Measurements from ENCODE around the gene SLC4A4. TPM values are rescaled to one million over a fixed set of nuclear protein-coding genes. Genes with fewer than 3 reads are reported as not detected.

The SLC4A4 gene
- total and polyA plus RNA-seq, 4 experiments from 2014 or later, result 0.12 to 1.4 (median 1.0) TPM

- H3K9me3 Mint-ChIP-seq, result peaks cover 0 to 10% (median 4%) of the 10 kb centered on the region in 8 donors
- Histone ChIP-seq H3K27me3 (ENCODE audit: insufficient read depth, low read length) (no peaks in the 10 kb centered on the region), H3K27ac (ENCODE audit: low read depth, low read length) (no peak overlapping the region), H3K4me3 (ENCODE audit: low read length in 2 of 2) (no peak overlapping the region), H3K9me3 (ENCODE audit: control insufficient read depth in 1 of 2, low read length in 2 of 2) (no peaks in the 10 kb centered on the region), H3K4me1 (ENCODE audit: insufficient read depth, low read length) (no peaks in the 10 kb centered on the region), H3K36me3 (ENCODE audit: insufficient read depth, low read length) (no peaks in the 10 kb centered on the region)
- DNase-seq, result no peak
- no peaks in the 10 kb centered on the region for H3K27me3 Mint-ChIP-seq
- no peak overlapping the region for H3K4me3 Mint-ChIP-seq
- H3K27ac Mint-ChIP-seq, result no peak overlapping the region
- H3K4me1 Mint-ChIP-seq, result peaks cover 0 to 1% (median 0%) of the 10 kb centered on the region in 4 donors
- no peaks in the 10 kb centered on the region for H3K36me3 Mint-ChIP-seq
- CTCF ChIA-PET (ENCODE audit: partially characterized antibody), result no interaction called here
- POLR2A ChIA-PET (ENCODE audit: partially characterized antibody), result no interaction called here
- intact Hi-C loops (cut with micrococcal nuclease), result no loop called here
Measured at GRCh38 chr4:71333960-71334359, 4.9 kb upstream of the SLC4A4 start.

GRCh38 chr4:71334465-71334882 is 4.3 kb upstream of the SLC4A4 start:
- H3K4me3 ChIP-seq (ENCODE audit: low read length in 2 of 2), result no peak overlapping the region

GRCh38 chr4:71343670-71344466 is 5.0 kb downstream of the SLC4A4 start:
- intact Hi-C loops (cut with micrococcal nuclease), result no loop called here
- Mint-ChIP-seq H3K27ac (no peak overlapping the region), H3K4me1 (peaks cover 0 to 2% (median 0%) of the 10 kb centered on the region in 4 donors), H3K9me3 (no peaks in the 10 kb centered on the region), H3K27me3 (peaks cover 5 to 15% of the 10 kb centered on the region in 2 donors), H3K36me3 (no peaks in the 10 kb centered on the region), H3K4me3 (no peak overlapping the region)
- Histone ChIP-seq H3K36me3 (ENCODE audit: insufficient read depth, low read length) (no peaks in the 10 kb centered on the region), H3K9me3 (ENCODE audit: control insufficient read depth in 1 of 2, low read length in 2 of 2) (no peaks in the 10 kb centered on the region), H3K4me3 (ENCODE audit: low read length in 2 of 2) (no peak overlapping the region), H3K27me3 (ENCODE audit: insufficient read depth, low read length) (no peaks in the 10 kb centered on the region), H3K27ac (ENCODE audit: low read depth, low read length) (no peak overlapping the region), H3K4me1 (ENCODE audit: insufficient read depth, low read length) (no peaks in the 10 kb centered on the region)
- DNase-seq, result no peak
- CTCF ChIA-PET (ENCODE audit: partially characterized antibody), result no interaction called here
- POLR2A ChIA-PET (ENCODE audit: partially characterized antibody), result no interaction called here

More at GRCh38 chr4:71334465-71334882, 4.3 kb upstream of the SLC4A4 start:
- Histone ChIP-seq H3K27ac (ENCODE audit: low read depth, low read length) (no peak overlapping the region), H3K36me3 (ENCODE audit: insufficient read depth, low read length) (no peaks in the 10 kb centered on the region), H3K9me3 (ENCODE audit: control insufficient read depth in 1 of 2, low read length in 2 of 2) (no peaks in the 10 kb centered on the region), H3K4me1 (ENCODE audit: insufficient read depth, low read length) (no peaks in the 10 kb centered on the region), H3K27me3 (ENCODE audit: insufficient read depth, low read length) (no peaks in the 10 kb centered on the region)
- no peak overlapping the region for H3K27ac Mint-ChIP-seq
- POLR2A ChIA-PET (ENCODE audit: partially characterized antibody), result no interaction called here
- peaks cover 0 to 10% (median 4%) of the 10 kb centered on the region in 8 donors for H3K9me3 Mint-ChIP-seq
- no peak for DNase-seq
- CTCF ChIA-PET (ENCODE audit: partially characterized antibody), result no interaction called here
- H3K4me3 Mint-ChIP-seq, result no peak overlapping the region
- peaks cover 0 to 2% (median 0%) of the 10 kb centered on the region in 4 donors for H3K4me1 Mint-ChIP-seq
- no peaks in the 10 kb centered on the region for H3K27me3 Mint-ChIP-seq
- intact Hi-C loops (cut with micrococcal nuclease), result no loop called here
- H3K36me3 Mint-ChIP-seq, result no peaks in the 10 kb centered on the region

- peaks cover 8 to 17% of the 10 kb centered on the region in 2 donors for H3K27me3 Mint-ChIP-seq
Measured at GRCh38 chr4:71346710-71347109, 7.9 kb downstream of the SLC4A4 start.

GRCh38 chr4:71348586-71348985 is 9.8 kb downstream of the SLC4A4 start:
- CTCF ChIA-PET (ENCODE audit: partially characterized antibody), result no interaction called here
- Histone ChIP-seq H3K9me3 (ENCODE audit: control insufficient read depth in 1 of 2, low read length in 2 of 2) (no peaks in the 10 kb centered on the region), H3K4me1 (ENCODE audit: insufficient read depth, low read length) (no peaks in the 10 kb centered on the region), H3K27ac (ENCODE audit: low read depth, low read length) (no peak overlapping the region), H3K36me3 (ENCODE audit: insufficient read depth, low read length) (no peaks in the 10 kb centered on the region), H3K4me3 (ENCODE audit: low read length in 2 of 2) (no peak overlapping the region), H3K27me3 (ENCODE audit: insufficient read depth, low read length) (no peaks in the 10 kb centered on the region)
- no peak overlapping the region for H3K27ac Mint-ChIP-seq
- H3K36me3 Mint-ChIP-seq, result no peaks in the 10 kb centered on the region
- H3K4me1 Mint-ChIP-seq, result no peaks in the 10 kb centered on the region
- no peak overlapping the region for H3K4me3 Mint-ChIP-seq
- DNase-seq, result no peak
- intact Hi-C loops (cut with micrococcal nuclease), result no loop called here
- POLR2A ChIA-PET (ENCODE audit: partially characterized antibody), result no interaction called here
- peaks cover 8 to 19% of the 10 kb centered on the region in 2 donors for H3K27me3 Mint-ChIP-seq
- H3K9me3 Mint-ChIP-seq, result no peaks in the 10 kb centered on the region

More at GRCh38 chr4:71346710-71347109, 7.9 kb downstream of the SLC4A4 start:
- no peak for DNase-seq
- H3K4me1 Mint-ChIP-seq, result no peaks in the 10 kb centered on the region
- Histone ChIP-seq H3K9me3 (ENCODE audit: control insufficient read depth in 1 of 2, low read length in 2 of 2) (no peaks in the 10 kb centered on the region), H3K36me3 (ENCODE audit: insufficient read depth, low read length) (no peaks in the 10 kb centered on the region), H3K27me3 (ENCODE audit: insufficient read depth, low read length) (no peaks in the 10 kb centered on the region), H3K27ac (ENCODE audit: low read depth, low read length) (no peak overlapping the region), H3K4me1 (ENCODE audit: insufficient read depth, low read length) (no peaks in the 10 kb centered on the region), H3K4me3 (ENCODE audit: low read length in 2 of 2) (no peak overlapping the region)
- H3K27ac Mint-ChIP-seq, result no peak overlapping the region
- H3K4me3 Mint-ChIP-seq, result no peak overlapping the region
- ChIA-PET POLR2A (ENCODE audit: partially characterized antibody) (no interaction called here), CTCF (ENCODE audit: partially characterized antibody) (no interaction called here)
- no peaks in the 10 kb centered on the region for H3K9me3 Mint-ChIP-seq
- intact Hi-C loops (cut with micrococcal nuclease), result no loop called here
- no peaks in the 10 kb centered on the region for H3K36me3 Mint-ChIP-seq

- H3K36me3 Mint-ChIP-seq, result no peaks in the 10 kb centered on the region
- Histone ChIP-seq H3K4me1 (ENCODE audit: insufficient read depth, low read length) (no peaks in the 10 kb centered on the region), H3K27ac (ENCODE audit: low read depth, low read length) (no peak overlapping the region), H3K27me3 (ENCODE audit: insufficient read depth, low read length) (no peaks in the 10 kb centered on the region), H3K4me3 (ENCODE audit: low read length in 2 of 2) (no peak overlapping the region), H3K36me3 (ENCODE audit: insufficient read depth, low read length) (no peaks in the 10 kb centered on the region), H3K9me3 (ENCODE audit: control insufficient read depth in 1 of 2, low read length in 2 of 2) (no peaks in the 10 kb centered on the region)
- POLR2A ChIA-PET (ENCODE audit: partially characterized antibody), result no interaction called here
- intact Hi-C loops (cut with micrococcal nuclease), result no loop called here
- H3K4me1 Mint-ChIP-seq, result no peaks in the 10 kb centered on the region
- no peak overlapping the region for H3K27ac Mint-ChIP-seq
- H3K27me3 Mint-ChIP-seq, result peaks cover 0 to 7% of the 10 kb centered on the region in 2 donors
- DNase-seq, result no peak
- H3K9me3 Mint-ChIP-seq, result no peaks in the 10 kb centered on the region
- CTCF ChIA-PET (ENCODE audit: partially characterized antibody), result no interaction called here
- no peak overlapping the region for H3K4me3 Mint-ChIP-seq
Measured at GRCh38 chr4:71355045-71355444, 16.2 kb downstream of the SLC4A4 start.

GRCh38 chr4:71355971-71356370 is 17.2 kb downstream of the SLC4A4 start:
- peaks cover 0 to 7% of the 10 kb centered on the region in 2 donors for H3K27me3 Mint-ChIP-seq
- Histone ChIP-seq H3K4me1 (ENCODE audit: insufficient read depth, low read length) (no peaks in the 10 kb centered on the region), H3K36me3 (ENCODE audit: insufficient read depth, low read length) (no peaks in the 10 kb centered on the region), H3K27me3 (ENCODE audit: insufficient read depth, low read length) (no peaks in the 10 kb centered on the region), H3K4me3 (ENCODE audit: low read length in 2 of 2) (no peak overlapping the region), H3K27ac (ENCODE audit: low read depth, low read length) (no peak overlapping the region), H3K9me3 (ENCODE audit: control insufficient read depth in 1 of 2, low read length in 2 of 2) (no peaks in the 10 kb centered on the region)
- ChIA-PET POLR2A (ENCODE audit: partially characterized antibody) (no interaction called here), CTCF (ENCODE audit: partially characterized antibody) (no interaction called here)
- no peak for DNase-seq
- intact Hi-C loops (cut with micrococcal nuclease), result no loop called here
- H3K9me3 Mint-ChIP-seq, result no peaks in the 10 kb centered on the region
- H3K36me3 Mint-ChIP-seq, result no peaks in the 10 kb centered on the region
- no peak overlapping the region for H3K27ac Mint-ChIP-seq
- no peaks in the 10 kb centered on the region for H3K4me1 Mint-ChIP-seq
- no peak overlapping the region for H3K4me3 Mint-ChIP-seq

All from CD4-positive, alpha-beta memory T cell (primary cell).